LNCAP (cell line): ENCODE results near the gene IFT81.

ENCODE experiments used
- CTCF ChIP-seq: fragments of 450-650 bp; IDR thresholded peaks from 2 replicates; pipeline ENCODE4 v1.5.1; 2017; ENCODE audit warnings: mild to moderate bottlenecking

IFT81 gene

GRCh38 chr12:110122929-110123328 lies 1.2 kb upstream of the IFT81 start:
- no peak for TF ChIP-seq CTCF

GRCh38 chr12:110123919-110124268 lies 263 bp upstream of the IFT81 start:
- no peak for TF ChIP-seq CTCF

GRCh38 chr12:110126557-110126956 lies 2.4 kb downstream of the IFT81 start:
- no peak for TF ChIP-seq CTCF

GRCh38 chr12:110134691-110135411 lies 10.7 kb downstream of the IFT81 start:
- TF ChIP-seq CTCF: no peak

- no peak for TF ChIP-seq CTCF
These were observed 11.6 kb downstream of the IFT81 start for GRCh38 chr12:110135806-110136205.

GRCh38 chr12:110137786-110138185 lies 13.6 kb downstream of the IFT81 start:
- no peak for TF ChIP-seq CTCF

- TF ChIP-seq CTCF: no peak
These were observed 17.2 kb downstream of the IFT81 start for GRCh38 chr12:110141389-110141788.

- TF ChIP-seq CTCF: no peak
These were observed 22.8 kb downstream of the IFT81 start for GRCh38 chr12:110146986-110147385.
